ENCODE results near the gene RASD2. TPM values are rescaled to one million over a fixed set of nuclear protein-coding genes. Genes with fewer than 3 reads are reported as not detected.
"Not testable (repeated sequence)": the region's sequence is repeated elsewhere in the genome, so short reads cannot be mapped to it uniquely, and the experiment has no call there.

The RASD2 gene
- total RNA-seq, 1 donor: 0.09 TPM

DNA sequence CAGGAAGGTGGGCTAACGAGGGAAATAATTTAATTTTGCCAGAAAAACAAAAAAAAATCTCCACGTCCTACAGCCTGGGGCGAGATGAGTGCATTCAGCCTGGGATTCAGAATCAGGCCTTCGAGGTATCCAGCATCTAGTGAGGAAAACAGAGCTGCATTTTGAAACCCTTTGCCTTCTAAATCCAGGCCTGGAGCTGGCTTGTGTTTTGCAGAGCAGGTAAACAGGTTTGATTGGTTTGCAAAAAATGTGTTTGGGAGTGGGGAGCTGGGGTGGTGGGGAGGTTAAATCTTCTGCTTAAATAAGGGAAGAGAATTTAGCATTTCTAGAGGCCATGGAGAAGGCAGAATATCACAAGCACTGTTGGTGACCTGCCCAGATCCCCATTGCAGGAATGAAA, 29.7 kb upstream of the RASD2 start:
- DNase-seq (ENCODE audit: low read depth): no peak
- TF ChIP-seq, protein P1, sequence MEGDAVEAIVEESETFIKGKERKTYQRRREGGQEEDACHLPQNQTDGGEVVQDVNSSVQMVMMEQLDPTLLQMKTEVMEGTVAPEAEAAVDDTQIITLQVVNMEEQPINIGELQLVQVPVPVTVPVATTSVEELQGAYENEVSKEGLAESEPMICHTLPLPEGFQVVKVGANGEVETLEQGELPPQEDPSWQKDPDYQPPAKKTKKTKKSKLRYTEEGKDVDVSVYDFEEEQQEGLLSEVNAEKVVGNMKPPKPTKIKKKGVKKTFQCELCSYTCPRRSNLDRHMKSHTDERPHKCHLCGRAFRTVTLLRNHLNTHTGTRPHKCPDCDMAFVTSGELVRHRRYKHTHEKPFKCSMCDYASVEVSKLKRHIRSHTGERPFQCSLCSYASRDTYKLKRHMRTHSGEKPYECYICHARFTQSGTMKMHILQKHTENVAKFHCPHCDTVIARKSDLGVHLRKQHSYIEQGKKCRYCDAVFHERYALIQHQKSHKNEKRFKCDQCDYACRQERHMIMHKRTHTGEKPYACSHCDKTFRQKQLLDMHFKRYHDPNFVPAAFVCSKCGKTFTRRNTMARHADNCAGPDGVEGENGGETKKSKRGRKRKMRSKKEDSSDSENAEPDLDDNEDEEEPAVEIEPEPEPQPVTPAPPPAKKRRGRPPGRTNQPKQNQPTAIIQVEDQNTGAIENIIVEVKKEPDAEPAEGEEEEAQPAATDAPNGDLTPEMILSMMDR (IDR thresholded peaks at IDR 0.05; ENCODE audit: insufficient read depth, low read length): no peak

DNA sequence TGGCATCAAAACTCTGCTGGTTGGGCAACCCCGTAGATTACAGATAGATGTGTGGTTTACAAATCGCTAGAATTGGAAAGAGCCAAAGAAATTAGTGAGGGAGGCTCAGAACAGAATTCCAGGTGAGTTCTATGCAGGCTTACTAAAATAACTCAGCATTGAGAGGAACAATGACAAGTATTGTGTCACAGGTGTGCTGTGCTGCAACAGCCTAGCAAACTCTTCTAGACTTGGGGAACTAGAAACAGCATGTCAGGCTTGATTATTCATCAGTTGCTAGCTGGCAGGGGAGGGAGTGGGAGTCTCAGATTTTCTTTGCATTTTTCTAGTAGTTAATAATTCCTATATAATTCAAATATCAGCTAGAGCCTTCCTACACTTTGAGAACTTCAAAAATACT, 26.3 kb upstream of the RASD2 start:
- DNase-seq (ENCODE audit: low read depth): no peak
- TF ChIP-seq, protein P1 (IDR thresholded peaks at IDR 0.05; ENCODE audit: insufficient read depth, low read length): no peak

More for the DNA sequence above, 29.7 kb upstream of the RASD2 start:
- no peak overlapping the region for H3K4me3 ChIP-seq (ENCODE audit: low read depth, low read length)

DNA sequence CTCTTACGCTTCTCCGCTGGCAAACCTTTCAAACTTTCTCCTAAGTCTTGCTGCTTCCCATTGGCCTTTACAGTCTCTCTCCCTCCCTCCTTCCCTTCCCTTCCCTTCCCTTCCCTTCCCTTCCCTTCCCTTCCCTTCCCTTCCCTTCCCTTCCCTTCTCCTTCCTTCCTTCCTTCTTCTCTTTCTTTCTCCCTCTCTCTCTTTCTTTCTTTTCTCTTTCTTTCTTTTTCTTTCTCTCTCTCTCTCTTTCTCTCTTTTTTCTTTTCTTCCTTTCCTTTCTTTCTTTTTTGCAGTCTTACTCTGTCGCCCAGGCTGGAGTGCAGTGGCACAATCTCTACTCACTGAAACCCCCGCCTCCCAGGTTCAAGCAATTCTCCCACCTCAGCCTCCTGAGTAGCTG, 24.7 kb upstream of the RASD2 start:
- not testable (repeated sequence) for H3K4me3 ChIP-seq (ENCODE audit: low read depth, low read length); DNase-seq (ENCODE audit: low read depth)

More for the DNA sequence above, 26.3 kb upstream of the RASD2 start:
- H3K4me3 ChIP-seq (ENCODE audit: low read depth, low read length): no peak overlapping the region

DNA sequence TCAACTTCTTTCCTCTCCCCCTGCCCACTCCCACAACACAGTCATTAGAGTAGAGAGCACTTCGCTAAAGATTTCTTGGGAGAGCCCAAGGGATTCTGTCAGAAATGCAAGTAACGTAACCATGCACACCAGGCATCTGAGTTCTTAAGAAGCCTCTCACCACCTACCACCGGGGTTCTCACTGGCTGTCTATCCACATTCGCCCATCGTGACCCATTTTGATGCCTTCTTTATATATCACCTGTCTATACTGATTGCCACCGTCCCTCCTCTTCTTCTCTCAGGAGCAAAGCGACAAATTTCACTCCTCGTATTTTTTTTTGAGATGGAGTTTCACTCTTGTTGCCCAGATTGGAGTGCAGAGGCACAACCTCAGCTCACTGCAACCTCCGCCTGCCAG, 23.9 kb upstream of the RASD2 start:
- TF ChIP-seq, protein P1 (IDR thresholded peaks at IDR 0.05; ENCODE audit: insufficient read depth, low read length): no peak
- no peak for DNase-seq (ENCODE audit: low read depth)
- no peak overlapping the region for H3K4me3 ChIP-seq (ENCODE audit: low read depth, low read length)

DNA sequence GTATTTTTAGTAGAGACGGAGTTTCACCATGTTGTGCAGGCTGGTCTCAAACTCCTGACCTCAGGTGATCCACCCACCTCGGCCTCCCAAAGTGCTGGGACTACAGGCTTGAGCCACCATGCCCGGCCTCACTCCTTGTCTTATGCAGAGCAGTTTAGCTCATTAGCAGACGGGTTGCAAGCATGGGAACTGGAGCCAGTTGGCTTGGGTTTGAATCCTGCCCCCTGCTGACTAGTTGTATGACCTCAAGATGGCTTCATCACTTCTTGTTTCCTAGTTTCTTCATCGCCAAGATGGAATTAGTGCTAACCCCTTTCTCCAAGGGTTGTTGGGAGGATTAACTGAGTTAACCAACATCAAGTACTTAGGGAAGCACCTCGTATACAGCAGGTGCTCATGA, 23.4 kb upstream of the RASD2 start:
- DNase-seq (ENCODE audit: low read depth): no peak
- TF ChIP-seq, protein P1 (IDR thresholded peaks at IDR 0.05; ENCODE audit: insufficient read depth, low read length): no peak
- no peak overlapping the region for H3K4me3 ChIP-seq (ENCODE audit: low read depth, low read length)

DNA sequence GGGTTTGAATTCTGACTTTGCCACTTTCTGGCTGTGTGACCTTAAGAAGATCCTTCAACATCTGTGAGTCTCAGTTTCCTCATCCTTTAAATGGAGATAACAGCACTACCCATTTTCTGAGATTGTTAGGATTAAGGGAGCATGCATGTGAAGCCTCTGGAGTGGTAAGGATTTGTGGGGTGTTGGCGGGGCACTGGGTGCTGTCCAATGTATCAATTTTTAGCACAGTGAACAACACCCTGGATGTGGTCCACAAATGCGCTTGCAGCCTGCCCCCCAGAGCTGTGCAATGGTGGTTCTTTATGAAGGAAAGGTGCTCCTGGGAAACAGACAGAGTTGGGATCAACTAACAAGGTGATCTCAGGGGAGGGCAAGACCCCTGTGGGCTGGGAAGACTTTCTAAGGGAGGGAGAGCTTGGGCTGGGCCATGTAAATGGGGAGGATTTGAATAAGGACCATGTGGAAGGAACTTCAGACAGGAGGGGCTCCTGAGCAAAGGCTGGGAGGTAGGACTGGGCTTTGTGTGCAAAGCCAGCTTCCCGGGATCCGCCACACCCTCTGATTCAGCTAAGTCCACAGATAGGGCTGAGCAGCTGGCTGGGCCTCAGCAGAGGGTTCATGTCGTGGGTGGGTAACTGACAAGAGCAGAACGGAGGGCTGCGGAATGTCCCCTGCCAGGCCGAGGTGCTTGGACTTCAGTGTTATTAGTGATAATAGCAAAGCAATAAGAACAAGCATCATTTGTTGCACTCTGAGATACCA, 22.7 kb upstream of the RASD2 start:
- no peak overlapping the region for H3K4me3 ChIP-seq (ENCODE audit: low read depth, low read length)
- TF ChIP-seq, protein P1 (IDR thresholded peaks at IDR 0.05; ENCODE audit: insufficient read depth, low read length): peak; percentile 22
- DNase-seq (ENCODE audit: low read depth): peak; percentile 50

DNA sequence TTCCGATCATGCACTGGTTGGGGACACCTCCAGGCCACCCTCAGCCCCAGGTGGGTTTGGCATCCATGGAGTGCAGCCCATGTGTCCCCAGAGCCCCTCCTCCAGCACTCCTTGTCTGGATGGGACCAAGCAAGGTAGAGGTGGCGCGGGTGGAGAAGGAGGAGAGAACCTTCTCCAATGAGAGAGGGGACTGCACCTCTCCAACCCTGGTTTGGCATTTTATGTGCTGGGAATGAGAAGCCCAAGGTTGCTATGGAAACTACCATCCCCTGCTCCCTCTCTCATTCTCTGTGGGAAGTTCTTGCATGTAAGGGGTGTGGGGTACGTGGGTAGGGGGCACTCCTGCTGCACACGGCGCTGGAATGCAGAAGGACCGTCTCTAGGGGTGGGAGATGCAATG, 21.8 kb upstream of the RASD2 start:
- DNase-seq (ENCODE audit: low read depth): no peak
- TF ChIP-seq, protein P1 (IDR thresholded peaks at IDR 0.05; ENCODE audit: insufficient read depth, low read length): no peak
- no peak overlapping the region for H3K4me3 ChIP-seq (ENCODE audit: low read depth, low read length)

Data from fibroblast of the aortic adventitia (primary cell).